H1 (cell line): Measurements from ENCODE around the gene TTLL7. TPM values are rescaled to one million over a fixed set of nuclear protein-coding genes. Genes with fewer than 3 reads are reported as not detected.

Experiments
- CTCF ChIA-PET: fragments of 300-600 bp; sonication (Branson Sonifier 250); formaldehyde crosslinking; loops from one replicate; lab custom pipeline; 2021; ENCODE audit not compliant: partially characterized antibody; lab: Charles Lee
- POLR2A ChIA-PET: fragments of 300-600 bp; sonication (Branson Sonifier 250); formaldehyde crosslinking; loops from one replicate; lab custom pipeline; 2021; ENCODE audit warnings: inconsistent platforms; ENCODE audit not compliant: partially characterized antibody; lab: Charles Lee
- DNase-seq, 2 experiments: peaks; one replicate each; pipeline versions ENCODE4 v3.0.0 to v3.0.0-alpha.2; 2010 to 2022; ENCODE audit warnings: low spot score in 2 of 2, low read depth in 1 of 2, mixed read lengths in 1 of 2
- FAIRE-seq: peaks from 2 replicates; lab custom pipeline; 2011; peaks lifted over from hg19 to GRCh38; lab: Jason Lieb, UNC
- H2AFZ ChIP-seq: 2 replicates; pipeline ENCODE4 v1.8.1; 2012; ENCODE audit warnings: low read length, inconsistent platforms
- H2AK5ac ChIP-seq: 2 replicates; pipeline ENCODE4 v1.6.1; 2013; ENCODE audit warnings: low read depth, low read length
- H2BK120ac ChIP-seq: replicated peaks from 2 replicates; pipeline ENCODE3; 2013; ENCODE audit warnings: low read depth, low read length, inconsistent platforms
- H2BK12ac ChIP-seq: 2 replicates; pipeline ENCODE4 v1.6.1; 2013; ENCODE audit warnings: low read depth, low read length
- H2BK15ac ChIP-seq: 2 replicates; pipeline ENCODE4 v1.6.1; 2013; ENCODE audit warnings: low read length
- H2BK20ac ChIP-seq: 2 replicates; pipeline ENCODE4 v1.6.1; 2013; ENCODE audit warnings: low read length
- H2BK5ac ChIP-seq: 2 replicates; pipeline ENCODE4 v1.6.1; 2013; ENCODE audit warnings: low read depth, low read length
- H3K14ac ChIP-seq: 2 replicates; pipeline ENCODE4 v1.6.1; 2013; ENCODE audit warnings: inconsistent platforms; ENCODE audit not compliant: insufficient read length
- H3K18ac ChIP-seq: 2 replicates; pipeline ENCODE4 v1.6.1; 2013; ENCODE audit warnings: low read length; ENCODE audit errors: extremely low read depth
- H3K23ac ChIP-seq: 2 replicates; pipeline ENCODE4 v1.6.1; 2013; ENCODE audit warnings: inconsistent platforms; ENCODE audit not compliant: insufficient read length
- H3K23me2 ChIP-seq: 2 replicates; pipeline ENCODE4 v1.6.1; 2013; ENCODE audit warnings: low read depth, low read length
- H3K27ac ChIP-seq: 2 replicates; pipeline ENCODE4 v1.6.1; 2011; ENCODE audit warnings: low read depth, low read length, inconsistent platforms
- H3K27me3 ChIP-seq, 4 experiments: replicated peaks in 1 of 4; 1 replicate in 1 of 4; 2 replicates in 3 of 4; pipeline versions ENCODE4 v1.6.1 to v1.8.1; 2011 to 2013; ENCODE audit warnings: low read length in 3 of 4, mild to moderate bottlenecking in 3 of 4, inconsistent platforms in 2 of 4, mixed read lengths in 2 of 4, moderate library complexity in 1 of 4; ENCODE audit not compliant: control insufficient read depth in 3 of 4, insufficient read depth in 3 of 4; ENCODE audit errors: extremely low read depth in 1 of 4
- H3K36me3 ChIP-seq, 4 experiments: 2 replicates each; pipeline versions ENCODE4 v1.6.1 to v1.8.1; 2011 to 2013; ENCODE audit warnings: mild to moderate bottlenecking in 4 of 4, low read length in 3 of 4, moderate library complexity in 2 of 4, control low read depth in 1 of 4, inconsistent platforms in 1 of 4; ENCODE audit not compliant: insufficient read depth in 4 of 4, control insufficient read depth in 2 of 4
- H3K4ac ChIP-seq: replicated peaks from 2 replicates; pipeline ENCODE3; 2013; ENCODE audit warnings: low read length, low read depth, mixed read lengths, inconsistent platforms; ENCODE audit not compliant: insufficient read length
- H3K4me1 ChIP-seq, 4 experiments: replicated peaks in 1 of 4; 1 replicate in 1 of 4; 2 replicates in 3 of 4; pipeline versions ENCODE4 v1.6.1 to v1.8.1; 2011 to 2013; ENCODE audit warnings: low read length in 3 of 4, inconsistent platforms in 2 of 4, mixed read lengths in 1 of 4; ENCODE audit not compliant: insufficient read depth in 4 of 4, control insufficient read depth in 3 of 4
- H3K4me2 ChIP-seq, 2 experiments: 2 replicates each; pipeline versions ENCODE4 v1.6.1 to v1.8.1; 2011 to 2013; ENCODE audit warnings: low read depth in 2 of 2, low read length in 2 of 2, control low read depth in 1 of 2, inconsistent platforms in 1 of 2, mild to moderate bottlenecking in 1 of 2; ENCODE audit not compliant: insufficient read depth in 1 of 2
- H3K4me3 ChIP-seq, 4 experiments: fragments of 200-600, 300-600 bp in 1 of 4; sonication (generic), shearing (Covaris generic), sonication (Bioruptor Twin) in 1 of 4; 2 replicates each; pipeline versions ENCODE4 v1.5.1 to v1.8.1; 2011 to 2016; ENCODE audit warnings: low read length in 4 of 4, low read depth in 3 of 4, control low read depth in 2 of 4, inconsistent platforms in 2 of 4, mild to moderate bottlenecking in 2 of 4, mixed read lengths in 1 of 4, moderate library complexity in 1 of 4; ENCODE audit not compliant: insufficient read depth in 2 of 4; ENCODE audit errors: extremely low read depth in 1 of 4
- H3K56ac ChIP-seq: replicated peaks from 2 replicates; pipeline ENCODE3; 2013; ENCODE audit warnings: low read depth, mild to moderate bottlenecking, mixed read lengths, low read length, inconsistent platforms; ENCODE audit not compliant: insufficient read length
- H3K79me1 ChIP-seq: 2 replicates; pipeline ENCODE4 v1.6.1; 2013; ENCODE audit warnings: low read depth, low read length, control low read depth
- H3K79me2 ChIP-seq, 2 experiments: 2 replicates each; pipeline versions ENCODE4 v1.6.1 to v1.8.1; 2012 to 2013; ENCODE audit warnings: low read length in 2 of 2, mild to moderate bottlenecking in 2 of 2, inconsistent platforms in 1 of 2; ENCODE audit not compliant: insufficient read depth in 2 of 2, control insufficient read depth in 1 of 2
- H3K9ac ChIP-seq, 4 experiments: replicated peaks in 1 of 4; 1 replicate in 1 of 4; 2 replicates in 3 of 4; pipeline versions ENCODE4 v1.6.1 to v1.8.1; 2011 to 2013; ENCODE audit warnings: low read depth in 3 of 4, low read length in 3 of 4, control low read depth in 2 of 4, mild to moderate bottlenecking in 2 of 4, moderate library complexity in 2 of 4, inconsistent platforms in 1 of 4; ENCODE audit errors: extremely low read depth in 1 of 4
- H3K9me3 ChIP-seq, 2 experiments: 2 replicates each; pipeline versions ENCODE4 v1.6.1 to v1.8.1; 2012 to 2013; ENCODE audit warnings: mild to moderate bottlenecking in 2 of 2, moderate library complexity in 2 of 2, control low read depth in 1 of 2, inconsistent platforms in 1 of 2, low read depth in 1 of 2, low read length in 1 of 2, mixed read lengths in 1 of 2; ENCODE audit not compliant: insufficient read depth in 2 of 2
- H4K20me1 ChIP-seq, 2 experiments: replicated peaks in 1 of 2; 2 replicates each; pipeline versions ENCODE3 to v1.8.1; 2011 to 2013; ENCODE audit warnings: inconsistent platforms in 2 of 2, low read length in 2 of 2, mild to moderate bottlenecking in 1 of 2; ENCODE audit not compliant: insufficient read depth in 2 of 2, control insufficient read depth in 1 of 2
- H4K5ac ChIP-seq: 2 replicates; pipeline ENCODE4 v1.6.1; 2013; ENCODE audit warnings: low read length, low read depth, mixed read lengths, inconsistent platforms; ENCODE audit not compliant: insufficient read length
- H4K8ac ChIP-seq: 2 replicates; pipeline ENCODE4 v1.8.0; 2013; ENCODE audit warnings: mild to moderate bottlenecking, moderate library complexity, low read length, inconsistent platforms; ENCODE audit not compliant: insufficient read depth; ENCODE audit errors: extremely low read depth
- H4K91ac ChIP-seq: replicated peaks from 2 replicates; pipeline ENCODE3; 2013; ENCODE audit warnings: low read length, mixed read lengths, inconsistent platforms; ENCODE audit not compliant: insufficient read length
- FOSL1 ChIP-seq: IDR thresholded peaks from 2 replicates; pipeline ENCODE4 v1.6.1; 2011; ENCODE audit warnings: mild to moderate bottlenecking, low read depth, low read length, moderate library complexity; ENCODE audit not compliant: insufficient read depth
- SIN3A ChIP-seq, 2 experiments: IDR thresholded peaks in 1 of 2; conservative IDR thresholded peaks in 1 of 2; 2 replicates each; pipeline ENCODE4 v1.6.1; 2011 to 2012; ENCODE audit warnings: low read length in 2 of 2, improper control_type of control experiment in 1 of 2, low read depth in 1 of 2, mild to moderate bottlenecking in 1 of 2
- SP1 ChIP-seq: IDR thresholded peaks from 2 replicates; pipeline ENCODE4 v1.6.1; 2011; ENCODE audit warnings: low read depth, low read length
- TEAD4 ChIP-seq: IDR thresholded peaks from 2 replicates; pipeline ENCODE4 v1.6.1; 2012; ENCODE audit warnings: low read depth, low read length, inconsistent platforms, mixed read lengths
- WGBS, 2 experiments: shearing (Covaris generic) in 1 of 2; methylation state at CpG; one replicate each; pipeline versions ENCODE4 v1.1.6 to v1.1.7; 2013 to 2015; ENCODE audit warnings: low lambda C conversion rate in 2 of 2, mixed read lengths in 2 of 2, inconsistent platforms in 1 of 2, low coverage in 1 of 2, missing lambda C conversion rate in 1 of 2; ENCODE audit not compliant: insufficient replicate concordance in 2 of 2, insufficient coverage in 1 of 2, insufficient read length in 1 of 2; ENCODE audit errors: extremely low coverage in 1 of 2, missing lambda C conversion rate in 1 of 2; 5-methylcytosine and 5-hydroxymethylcytosine counted together
- polyA plus RNA-seq, 7 experiments: library from polyadenylated mRNA; depleted of rRNA in 3 of 7; stranded (reverse) in 5 of 7; unstranded in 2 of 7; fragments of >200 nt in 5 of 7; fragments of 200-250 nt in 2 of 7; gene quantifications; 1 replicate in 5 of 7; 2 replicates in 1 of 7; 4 replicates in 1 of 7; pipeline versions ENCODE4 v1.2.1 to v1.2.3, GENCODE V29; 2011 to 2013; ENCODE audit warnings: missing spikeins in 2 of 7, mixed read lengths in 2 of 7
- total RNA-seq: library from RNA; stranded (reverse); fragmentation: NEBNext Ultra II Directional; extraction: Animal tissue kit (Norgen Biotek cat#: 25700); gene quantifications from 2 replicates; pipeline ENCODE4 v1.2.1, GENCODE V29; 2021

Gene TTLL7
- total and polyA plus RNA-seq, 2 of the 8 experiments (the other 6 are each of a cell fraction or from before 2014, with no cell fraction given) = 1.9 to 7.9 TPM

DNA sequence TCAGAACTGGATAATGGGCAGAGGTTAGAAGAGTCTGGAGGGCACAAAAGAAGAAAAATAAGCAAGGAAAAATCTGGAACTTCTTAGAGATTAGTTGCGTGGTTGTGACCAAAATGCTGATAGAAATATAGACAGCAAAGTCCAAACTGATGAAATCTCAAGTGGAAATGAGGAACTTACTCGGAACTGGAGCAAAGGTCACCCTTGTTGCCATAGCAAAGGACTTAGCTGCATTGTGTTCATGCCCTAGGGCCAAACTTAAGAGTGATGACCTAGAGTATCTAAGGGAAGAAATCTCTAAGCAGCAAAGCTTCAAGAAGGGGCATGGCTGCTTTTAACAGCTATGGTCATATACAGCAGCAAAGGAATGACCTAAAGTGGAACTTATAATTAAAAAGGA lies 180.0 kb downstream of the TTLL7 start:
- H3K36me3 ChIP-seq = no peaks in the 10 kb centered on the region
- no peak overlapping the region for H2BK20ac ChIP-seq
- H3K27ac ChIP-seq = no peak overlapping the region
- no peak overlapping the region for H2AFZ ChIP-seq
- no peak overlapping the region for H3K4me2 ChIP-seq
- no peak overlapping the region for H4K91ac ChIP-seq
- no peak overlapping the region for H4K8ac ChIP-seq
- H3K18ac ChIP-seq = no peak overlapping the region
- H3K23me2 ChIP-seq = no peaks in the 10 kb centered on the region
- no peaks in the 10 kb centered on the region for H3K79me1 ChIP-seq
- ChIA-PET POLR2A (no interaction called here), CTCF (interaction anchor here (0.5 to 2.0 kb wide), 2 partner anchors 49 to 226 kb away, joined by 4 read pairs; no protein-coding TSS in a partner anchor)
- no peaks in the 10 kb centered on the region for H3K79me2 ChIP-seq
- H3K4me3 ChIP-seq = no peak overlapping the region
- no peak for TF ChIP-seq SP1
- TF ChIP-seq SIN3A (conservative IDR thresholded peaks at IDR 0.05 in 1 of 2, IDR thresholded peaks at IDR 0.05 in 1 of 2; ENCODE audit: low read depth in 1 of 2, low read length in 2 of 2) = no peak
- TF ChIP-seq TEAD4 = no peak
- no peak for TF ChIP-seq FOSL1
- H2BK5ac ChIP-seq = no peak overlapping the region
- no peak overlapping the region for H3K4ac ChIP-seq
- H3K27me3 ChIP-seq = peaks cover 0 to 2% (median 0%) of the 10 kb centered on the region in 4 experiments; a peak in 1 of 7 replicates
- no peak overlapping the region for H3K14ac ChIP-seq
- H2BK120ac ChIP-seq = no peak overlapping the region
- H2AK5ac ChIP-seq = no peak overlapping the region
- H4K20me1 ChIP-seq = no peaks in the 10 kb centered on the region
- H2BK15ac ChIP-seq = no peak overlapping the region
- 86% methylated on average over 2 of the region's 2 CpGs; no CpG with 5 or more reads in 1 of the 2 experiments for WGBS, 2 experiments
- no peak for DNase-seq
- H3K4me1 ChIP-seq = no peaks in the 10 kb centered on the region
- H3K9ac ChIP-seq = no peak overlapping the region
- H3K9me3 ChIP-seq = no peaks in the 10 kb centered on the region
- no peak overlapping the region for H4K5ac ChIP-seq
- no peak overlapping the region for H2BK12ac ChIP-seq
- no peak overlapping the region for H3K23ac ChIP-seq
- H3K56ac ChIP-seq = no peak overlapping the region
- no peak for FAIRE-seq
